Memory B cell (primary cell): ENCODE data around the gene OPA3.
"Not testable (repeated sequence)": the region's sequence is repeated elsewhere in the genome, so short reads cannot be mapped to it uniquely, and the experiment has no call there.

Experiments used
- ATAC-seq: fragments of 150-1000 bp; cut with Tn5 transposase; 2 replicates; pipeline ENCODE4 v1.10.0; 2021; ENCODE audit warnings: low read depth, mild to moderate bottlenecking, moderate library complexity
- DNase-seq, 2 donors: peaks; one replicate each; pipeline ENCODE4 v3.0.0; 2022; ENCODE audit warnings: low spot score in 2 of 2
- H3K27ac Mint-ChIP-seq: one replicate; pipeline ENCODE4 v1.8.0; 2022; ENCODE audit warnings: mild to moderate bottlenecking, moderate library complexity, mixed read lengths
- H3K27me3 Mint-ChIP-seq: one replicate; pipeline ENCODE4 v1.8.0; 2022; ENCODE audit warnings: mixed read lengths
- H3K36me3 Mint-ChIP-seq: one replicate; pipeline ENCODE4 v1.8.0; 2022; ENCODE audit warnings: mild to moderate bottlenecking, mixed read lengths
- H3K4me1 Mint-ChIP-seq: one replicate; pipeline ENCODE4 v1.8.0; 2022; ENCODE audit warnings: mixed read lengths
- H3K4me3 Mint-ChIP-seq: one replicate; pipeline ENCODE4 v1.8.0; 2022; ENCODE audit warnings: mild to moderate bottlenecking, moderate library complexity, mixed read lengths
- H3K9me3 Mint-ChIP-seq: one replicate; pipeline ENCODE4 v1.8.0; 2022; ENCODE audit warnings: mixed read lengths

The OPA3 gene

DNA sequence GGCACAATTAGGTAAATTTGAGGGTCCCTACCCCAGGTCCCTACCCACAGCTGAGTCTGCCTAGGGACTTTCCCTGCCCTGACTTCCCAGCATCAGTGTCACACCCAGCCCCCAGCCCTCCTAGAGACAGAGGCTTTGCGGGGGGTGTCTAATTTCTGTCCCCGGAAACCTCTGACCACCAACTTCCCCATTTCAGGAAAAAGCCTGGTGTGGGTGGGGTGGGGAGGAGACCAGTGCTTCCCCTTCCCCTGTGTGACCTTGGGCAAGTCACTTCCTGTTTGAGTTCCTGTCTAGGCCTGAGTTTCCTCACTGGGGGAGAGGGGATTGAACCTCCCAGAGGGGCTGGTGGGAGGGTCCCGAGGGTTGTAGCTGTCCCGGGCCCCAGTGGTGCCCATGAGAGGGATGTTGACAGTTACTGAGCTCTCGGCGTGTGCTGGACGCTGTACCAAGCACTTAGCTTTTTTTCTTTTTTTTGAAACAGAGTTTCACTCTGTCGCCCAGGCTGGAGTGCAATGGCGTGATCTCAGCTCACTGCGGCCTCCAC, 69.4 kb downstream of the OPA3 start:
- Mint-ChIP-seq H3K4me3 (peak overlapping the region; percentile 75), H3K27ac (peak overlapping the region; percentile 85), H3K27me3 (no peaks in the 10 kb centered on the region), H3K9me3 (no peaks in the 10 kb centered on the region), H3K36me3 (peaks cover 22% of the 10 kb centered on the region), H3K4me1 (peaks cover 50% of the 10 kb centered on the region)
- DNase-seq (peak; percentile 49 to 67), ATAC-seq (peak; percentile 78)

DNA sequence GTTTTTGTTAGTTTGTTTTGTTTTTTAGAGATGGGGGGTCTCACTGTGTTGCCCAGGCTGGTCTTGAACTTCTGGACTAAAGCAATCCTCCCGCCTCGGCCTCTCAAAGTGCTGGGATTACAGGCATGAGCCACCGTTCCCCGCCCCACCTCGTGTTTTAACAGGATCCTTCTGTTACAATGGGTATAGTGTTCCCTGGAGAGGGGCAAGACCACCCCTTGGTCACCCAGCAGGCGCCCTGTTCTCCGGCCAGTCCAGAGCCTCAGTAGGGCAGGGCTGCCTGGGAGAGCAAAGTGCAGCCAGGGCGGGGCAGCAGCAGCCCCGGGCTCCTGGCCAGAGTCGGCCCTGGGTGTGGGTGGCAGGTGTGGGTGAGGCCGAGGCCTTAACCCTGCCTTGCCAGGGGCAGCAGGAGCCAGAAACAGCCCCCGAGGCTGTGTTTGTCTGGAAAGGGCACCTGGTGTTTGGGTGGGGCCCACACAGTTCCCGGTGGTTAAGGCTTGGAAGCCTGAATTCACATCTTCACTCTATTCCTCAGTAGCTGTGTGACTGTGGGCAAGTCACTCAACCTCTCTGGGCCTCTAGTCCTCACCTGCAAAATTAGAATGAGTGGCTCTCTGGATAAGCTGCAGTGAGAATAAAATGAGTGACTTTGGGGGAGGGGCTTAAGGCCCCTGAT, 70.1 kb downstream of the OPA3 start:
- ATAC-seq, result no peak
- Mint-ChIP-seq H3K27ac (peak overlapping the region; percentile 85), H3K4me3 (peak overlapping the region; percentile 75), H3K9me3 (no peaks in the 10 kb centered on the region), H3K4me1 (peaks cover 55% of the 10 kb centered on the region), H3K27me3 (no peaks in the 10 kb centered on the region), H3K36me3 (peaks cover 19% of the 10 kb centered on the region)
- no peak for DNase-seq

DNA sequence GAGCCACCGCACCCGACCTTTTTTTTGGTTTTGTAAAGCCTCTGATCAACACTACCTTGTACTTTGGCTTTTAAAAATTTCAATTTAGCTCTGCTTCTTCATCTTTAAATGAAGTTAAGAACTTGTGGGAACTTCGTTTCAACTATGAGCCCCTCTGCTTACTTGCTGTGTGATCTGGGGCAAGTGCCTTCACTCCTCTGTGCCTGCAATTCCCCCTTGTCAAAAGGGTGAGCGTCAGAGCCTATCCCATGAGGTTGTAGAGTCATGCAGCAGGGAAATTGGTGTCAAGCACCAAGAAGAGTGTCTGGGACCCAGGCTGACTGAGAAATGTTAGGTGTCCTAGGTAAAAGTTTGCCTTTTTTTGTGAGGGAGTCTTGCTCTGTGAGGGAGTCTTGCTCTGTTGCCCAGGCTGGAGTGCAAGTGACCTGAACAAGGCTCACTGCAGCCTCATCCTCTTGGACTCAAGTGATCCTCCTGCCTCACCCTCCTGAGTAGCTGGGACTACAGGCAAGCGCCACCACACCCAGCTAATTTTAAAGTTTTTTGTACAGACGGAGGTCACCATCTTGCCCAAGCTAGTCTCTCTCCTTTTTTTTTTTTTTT, 71.6 kb downstream of the OPA3 start:
- DNase-seq, result no peak
- Mint-ChIP-seq H3K4me1 (peaks cover 59% of the 10 kb centered on the region), H3K9me3 (no peaks in the 10 kb centered on the region), H3K27me3 (no peaks in the 10 kb centered on the region), H3K27ac (peak overlapping the region; percentile 85), H3K4me3 (peak overlapping the region; percentile 66), H3K36me3 (peaks cover 12% of the 10 kb centered on the region)
- no peak for ATAC-seq

DNA sequence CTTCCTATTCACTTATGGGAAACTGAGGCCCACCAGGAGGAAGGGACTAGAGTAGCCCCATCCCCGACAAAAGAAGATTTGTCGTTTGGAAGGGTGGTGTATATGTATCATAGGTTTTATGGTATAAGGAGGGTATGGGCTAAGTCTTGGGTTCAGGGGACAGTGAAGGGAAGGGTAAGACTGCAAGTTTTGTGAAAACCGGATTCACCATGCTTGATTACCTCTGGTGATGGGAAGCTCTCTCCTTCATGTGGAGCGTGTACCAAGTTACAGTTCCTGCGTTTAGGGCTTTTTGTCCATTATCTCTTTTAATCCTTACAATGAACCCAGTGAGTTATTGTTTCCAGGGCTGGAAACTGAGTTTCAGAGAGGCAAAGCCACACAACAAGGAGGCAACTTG, 73.5 kb downstream of the OPA3 start:
- ATAC-seq (no peak), DNase-seq (no peak)
- Mint-ChIP-seq H3K9me3 (no peaks in the 10 kb centered on the region), H3K36me3 (peaks cover 4% of the 10 kb centered on the region), H3K27me3 (no peaks in the 10 kb centered on the region), H3K27ac (peak overlapping the region; percentile 87), H3K4me3 (peak overlapping the region; percentile 99), H3K4me1 (peaks cover 49% of the 10 kb centered on the region)

DNA sequence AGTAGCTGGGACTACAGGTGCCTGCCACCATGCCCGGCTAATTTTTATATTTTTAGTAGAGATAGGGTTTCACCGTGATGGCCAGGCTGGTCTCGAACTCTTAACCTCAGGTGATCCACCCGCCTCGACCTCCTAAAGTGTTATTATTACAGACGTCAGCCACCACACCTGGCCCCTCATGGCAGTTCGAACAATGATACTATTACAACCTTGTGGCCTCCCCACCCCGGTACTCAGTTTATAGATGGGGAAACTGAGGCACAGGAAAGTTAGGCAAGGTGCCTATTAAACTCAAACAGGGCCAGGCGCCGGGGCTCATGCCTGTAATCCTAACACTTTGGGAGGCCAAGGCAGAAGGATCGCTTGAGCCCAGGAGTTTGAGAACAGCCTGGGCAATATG, 74.2 kb downstream of the OPA3 start:
- peak overlapping the region; percentile 99 for H3K4me3 Mint-ChIP-seq
- peaks cover 45% of the 10 kb centered on the region for H3K4me1 Mint-ChIP-seq
- peak overlapping the region; percentile 87 for H3K27ac Mint-ChIP-seq
- not testable (repeated sequence) for DNase-seq, H3K36me3 Mint-ChIP-seq, ATAC-seq, H3K9me3 Mint-ChIP-seq, H3K27me3 Mint-ChIP-seq

DNA sequence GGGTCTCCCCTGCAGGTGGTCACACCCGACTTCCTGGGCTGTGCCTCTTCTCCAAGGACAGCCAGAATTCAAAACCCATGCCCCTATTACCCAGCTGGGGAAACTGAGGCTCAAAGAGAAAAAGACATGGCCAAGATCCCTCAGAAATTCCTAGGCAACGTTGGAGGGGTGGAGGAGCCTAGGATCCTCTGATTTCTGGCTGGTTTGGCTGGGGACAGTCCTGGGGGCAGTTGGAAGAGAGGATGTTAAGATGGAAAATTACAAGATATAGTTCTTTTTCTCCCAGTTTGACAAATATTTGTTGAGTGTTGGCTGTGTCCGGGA, 74.9 kb downstream of the OPA3 start:
- H3K27me3 Mint-ChIP-seq, result no peaks in the 10 kb centered on the region
- H3K27ac Mint-ChIP-seq, result peak overlapping the region; percentile 87
- peak overlapping the region; percentile 99 for H3K4me3 Mint-ChIP-seq
- H3K4me1 Mint-ChIP-seq, result peaks cover 41% of the 10 kb centered on the region
- peaks cover 2% of the 10 kb centered on the region for H3K36me3 Mint-ChIP-seq
- no peak for DNase-seq
- ATAC-seq, result no peak
- no peaks in the 10 kb centered on the region for H3K9me3 Mint-ChIP-seq

DNA sequence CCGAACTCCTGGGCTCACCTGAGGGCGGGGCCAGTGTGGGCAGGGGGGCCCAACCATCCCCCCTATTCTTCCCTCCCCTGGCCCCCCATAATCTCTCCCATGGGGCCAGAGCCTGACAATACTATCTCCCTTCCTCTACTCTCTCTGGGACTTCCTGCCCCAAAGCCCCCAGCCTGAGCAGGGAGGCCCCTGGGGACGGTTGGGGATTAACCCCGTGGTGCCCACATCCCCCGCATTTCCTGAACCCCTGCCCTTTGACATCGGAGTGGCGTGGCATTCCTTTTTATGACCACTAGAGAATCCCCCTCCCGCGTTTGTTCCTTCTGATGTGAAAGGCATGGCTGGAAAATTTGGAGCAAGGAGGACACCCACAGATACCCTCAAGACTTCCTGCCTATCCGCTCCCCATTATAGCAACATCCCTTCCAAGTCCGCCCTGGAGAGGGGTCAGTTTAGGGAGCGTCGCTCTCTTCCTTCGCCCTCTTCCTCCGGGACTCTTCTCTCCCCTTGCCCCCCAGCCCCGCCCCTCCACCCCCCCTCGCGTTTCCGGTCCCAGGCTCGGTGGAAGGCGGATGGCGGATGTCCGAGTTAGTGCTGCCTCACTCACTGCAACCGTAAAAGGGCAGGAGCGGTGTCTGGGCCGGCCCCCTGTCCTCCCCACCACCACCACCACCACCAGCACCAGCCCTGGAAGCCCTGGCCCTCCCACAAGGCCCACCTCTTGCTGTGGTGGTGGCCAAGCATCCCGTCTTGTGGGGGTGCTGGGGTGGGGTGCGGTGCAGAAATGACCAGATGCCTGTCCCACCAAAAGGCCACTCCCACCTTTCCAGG, 75.5 kb downstream of the OPA3 start:
- Mint-ChIP-seq H3K4me3 (peak overlapping the region; percentile 99), H3K27me3 (no peaks in the 10 kb centered on the region), H3K4me1 (peaks cover 40% of the 10 kb centered on the region), H3K36me3 (peaks cover 2% of the 10 kb centered on the region), H3K27ac (peak overlapping the region; percentile 87), H3K9me3 (no peaks in the 10 kb centered on the region)
- DNase-seq, result no peak
- ATAC-seq, result no peak

DNA sequence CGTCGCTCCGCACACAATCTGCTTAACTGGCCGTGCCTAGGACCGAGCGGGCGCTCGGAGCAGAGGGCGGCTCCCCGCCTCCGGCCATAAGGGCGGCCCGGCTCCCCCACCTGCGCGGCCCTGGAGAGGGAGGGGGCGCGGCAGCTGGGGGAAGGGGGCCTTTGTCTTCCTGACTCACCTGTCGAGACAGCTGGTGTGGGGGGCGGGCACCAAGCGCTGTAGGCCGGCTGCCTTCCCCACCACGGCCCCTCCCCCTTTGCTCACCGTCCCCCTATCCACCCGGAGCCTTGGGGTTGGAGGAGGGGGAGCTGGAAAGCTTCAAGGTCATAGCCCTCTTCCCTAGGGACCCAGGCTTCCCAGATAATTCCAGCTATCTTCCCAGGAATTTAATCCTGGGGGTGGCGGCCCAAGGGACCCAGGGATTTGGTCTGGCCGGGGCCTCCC, 76.2 kb downstream of the OPA3 start:
- Mint-ChIP-seq H3K9me3 (no peaks in the 10 kb centered on the region), H3K4me1 (peaks cover 36% of the 10 kb centered on the region), H3K36me3 (peaks cover 2% of the 10 kb centered on the region), H3K27me3 (no peaks in the 10 kb centered on the region), H3K27ac (peak overlapping the region; percentile 87), H3K4me3 (peak overlapping the region; percentile 99)
- DNase-seq, result no peak
- ATAC-seq, result no peak

DNA sequence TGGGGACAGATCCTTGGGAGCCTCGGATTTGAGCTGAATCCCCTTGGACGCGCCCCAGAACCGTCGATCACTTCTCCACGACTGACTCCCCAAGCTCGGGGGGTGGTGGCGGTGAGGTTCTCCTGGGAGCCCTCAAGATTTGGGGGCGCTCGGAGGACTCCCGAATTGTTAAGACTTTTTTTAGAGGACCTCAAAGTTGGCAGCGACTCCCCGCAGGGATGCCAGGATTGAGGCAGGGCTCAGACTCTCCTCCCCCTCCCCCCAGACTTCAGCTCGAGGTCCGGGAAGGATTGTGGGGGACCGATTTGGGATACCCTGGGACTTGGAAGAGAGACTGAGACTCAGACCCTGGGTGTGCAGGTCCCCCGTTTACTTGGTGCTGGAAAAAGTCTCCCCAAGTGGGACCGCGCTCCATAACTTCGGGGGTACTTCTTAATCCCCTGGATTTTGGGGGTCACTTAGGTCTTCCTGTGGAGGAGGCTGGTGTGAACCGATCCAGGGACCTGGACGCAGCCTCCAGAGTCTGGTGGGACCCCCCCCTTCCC, 76.7 kb downstream of the OPA3 start:
- Mint-ChIP-seq H3K36me3 (peaks cover 2% of the 10 kb centered on the region), H3K4me3 (peak overlapping the region; percentile 99), H3K27ac (peak overlapping the region; percentile 87), H3K4me1 (peaks cover 35% of the 10 kb centered on the region), H3K9me3 (no peaks in the 10 kb centered on the region), H3K27me3 (no peaks in the 10 kb centered on the region)
- ATAC-seq (no peak), DNase-seq (no peak)

DNA sequence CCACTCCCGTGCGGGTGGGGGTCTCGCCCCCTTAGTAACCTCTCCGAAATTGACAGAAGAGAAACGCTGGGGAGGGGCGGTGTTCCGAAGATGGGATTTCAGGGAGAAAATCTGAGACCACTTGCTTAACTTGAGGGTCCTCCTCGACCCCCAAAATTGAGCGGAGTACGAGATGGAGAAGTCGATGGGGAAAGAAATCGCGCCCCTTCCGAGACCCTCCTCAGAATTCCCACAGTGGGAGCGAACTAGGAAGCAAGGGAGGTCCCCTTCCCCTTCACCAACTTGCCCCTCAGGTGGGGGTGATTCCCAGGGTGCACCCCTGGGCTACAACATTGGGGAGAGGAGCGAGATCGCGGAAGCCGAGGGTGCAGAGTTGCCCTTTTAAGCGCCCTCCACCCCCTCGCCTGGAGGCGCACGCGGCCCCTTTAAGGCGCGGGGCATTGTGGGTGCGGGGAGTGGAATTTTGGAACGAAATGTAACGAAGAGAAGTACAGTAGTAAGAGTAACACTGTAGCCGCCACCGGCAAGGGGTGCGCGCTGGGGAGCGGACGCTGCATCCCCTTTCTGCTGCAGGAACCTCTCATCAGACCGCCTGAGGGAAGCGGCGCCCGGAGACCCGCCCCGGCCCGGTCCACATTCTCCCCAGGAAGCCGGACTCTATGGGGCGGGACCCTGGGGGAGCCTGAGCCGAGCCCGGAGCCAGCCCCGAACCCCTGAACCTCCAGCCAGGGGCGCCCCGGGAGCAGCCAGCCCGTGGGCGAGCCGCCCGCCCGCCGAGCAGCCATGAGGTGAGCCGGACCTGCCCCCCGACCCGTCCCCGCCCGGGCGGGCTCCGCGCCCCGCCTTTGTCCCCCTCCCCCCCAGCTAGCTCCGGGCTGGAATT, 77.4 kb downstream of the OPA3 start, which contains the start of gene VASP:
Gene VASP (plus strand): TSS at position 491 of the 883 bp plus-strand sequence. CDS start 293 bp downstream, at position 784.
- H3K9me3 Mint-ChIP-seq, result no peaks in the 10 kb centered on the region
- H3K4me3 Mint-ChIP-seq, result peak within 1 kb of the TSS; percentile 99
- DNase-seq (peak; percentile 85 to 90), ATAC-seq (peak; percentile 71)
- no peaks in the 10 kb centered on the region for H3K27me3 Mint-ChIP-seq
- H3K36me3 Mint-ChIP-seq, result peaks cover 2% of the 10 kb centered on the region
- H3K4me1 Mint-ChIP-seq, result peaks cover 35% of the 10 kb centered on the region
- peak within 1 kb of the TSS; percentile 94 for H3K27ac Mint-ChIP-seq

DNA sequence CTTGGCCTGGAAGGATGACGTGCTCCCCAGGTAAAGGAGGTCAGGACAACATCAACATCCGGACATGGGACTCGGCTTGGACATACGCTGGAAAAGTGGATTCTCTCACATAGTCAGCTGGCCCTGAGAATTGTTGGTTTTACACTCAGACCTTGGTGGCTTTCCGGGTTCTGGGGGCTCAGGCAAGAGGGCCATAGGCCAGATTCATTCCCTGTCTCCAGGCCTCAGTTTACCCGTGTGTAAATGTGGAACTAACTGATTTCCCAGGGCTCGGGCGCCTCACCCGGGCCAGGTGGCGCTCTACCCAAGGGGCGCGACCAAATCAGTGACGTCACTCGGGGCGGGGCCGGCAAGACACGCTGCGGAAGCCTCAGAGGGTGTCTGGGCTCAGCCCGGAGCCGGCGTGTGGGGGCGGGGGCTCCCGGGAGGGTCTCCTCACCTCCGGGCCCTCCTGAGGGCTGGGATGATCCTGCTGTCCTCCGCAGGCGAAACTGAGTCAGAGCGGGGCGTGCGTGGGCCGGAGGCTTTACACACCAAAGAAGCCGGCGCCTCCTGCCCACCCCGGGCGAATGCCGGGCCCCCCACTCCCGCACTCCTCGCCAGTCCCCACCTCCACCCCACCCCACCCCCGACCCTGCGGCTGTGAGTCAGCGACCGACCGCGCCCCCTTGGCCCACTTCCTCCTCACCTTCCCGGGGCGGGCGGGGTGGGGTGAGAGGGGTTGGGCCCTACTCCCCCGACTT, 78.2 kb downstream of the OPA3 start:
- ATAC-seq (peak; percentile 76), DNase-seq (peak; percentile 98 to 99)
- no peaks in the 10 kb centered on the region for H3K27me3 Mint-ChIP-seq
- peak overlapping the region; percentile 99 for H3K4me3 Mint-ChIP-seq
- peaks cover 36% of the 10 kb centered on the region for H3K4me1 Mint-ChIP-seq
- peak overlapping the region; percentile 94 for H3K27ac Mint-ChIP-seq
- peaks cover 2% of the 10 kb centered on the region for H3K36me3 Mint-ChIP-seq
- no peaks in the 10 kb centered on the region for H3K9me3 Mint-ChIP-seq

DNA sequence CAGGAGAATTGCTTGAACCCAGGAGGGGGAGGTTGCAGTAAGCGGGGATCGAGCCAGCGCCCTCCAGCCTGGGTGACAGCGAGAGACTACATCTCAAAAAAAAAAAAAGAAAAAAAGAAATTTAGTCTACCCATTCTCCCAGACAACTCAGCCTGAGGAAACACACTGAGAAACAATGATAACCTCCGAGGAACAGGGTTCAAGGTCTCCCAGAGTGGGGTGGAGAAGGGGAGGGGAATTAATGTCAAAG, 78.7 kb downstream of the OPA3 start:
- peak overlapping the region; percentile 80 for H3K4me3 Mint-ChIP-seq
- H3K9me3 Mint-ChIP-seq, result peaks cover 2% of the 10 kb centered on the region
- no peak for DNase-seq
- peak overlapping the region; percentile 94 for H3K27ac Mint-ChIP-seq
- ATAC-seq, result no peak
- H3K4me1 Mint-ChIP-seq, result peaks cover 35% of the 10 kb centered on the region
- H3K36me3 Mint-ChIP-seq, result peaks cover 6% of the 10 kb centered on the region
- H3K27me3 Mint-ChIP-seq, result no peaks in the 10 kb centered on the region
